Measurements from ENCODE around the gene SMG6.

The SMG6 gene

DNA sequence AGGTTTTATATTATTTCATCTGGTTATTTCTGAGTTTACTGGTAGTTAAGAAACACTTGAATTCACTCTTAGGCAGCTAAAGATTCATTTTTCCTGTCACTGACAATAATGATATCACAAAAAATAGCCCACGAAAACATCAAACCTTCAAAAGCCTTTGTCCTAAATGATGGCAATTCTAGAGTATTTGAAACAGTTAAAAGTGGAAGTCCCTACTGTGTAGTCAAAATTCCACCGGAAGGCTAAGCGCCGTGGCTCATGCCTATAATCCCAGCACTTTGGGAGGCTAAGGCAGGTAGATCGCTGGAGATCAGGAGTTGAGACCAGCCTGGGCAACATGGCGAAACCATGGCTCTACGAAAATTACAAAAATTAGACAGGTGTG, 145.2 kb downstream of the SMG6 start:
- Histone ChIP-seq H3K79me1 (ENCODE audit: low read length) (no peaks in the 10 kb centered on the region), H3K4ac (ENCODE audit: low read depth, low read length) (no peak overlapping the region), H3K27ac (ENCODE audit: low read depth, low read length) (no peak overlapping the region), H3K4me3 (ENCODE audit: low read length) (no peak overlapping the region), H3K18ac (ENCODE audit: low read length) (no peak overlapping the region), H4K5ac (ENCODE audit: low read length) (no peak overlapping the region), H3K9ac (ENCODE audit: low read length) (no peak overlapping the region), H2BK5ac (ENCODE audit: low read length) (no peak overlapping the region), H2AK5ac (ENCODE audit: low read length) (no peak overlapping the region), H4K8ac (ENCODE audit: low read depth, low read length) (no peak overlapping the region), H3K79me2 (ENCODE audit: control insufficient read depth, insufficient read depth, low read length) (no peaks in the 10 kb centered on the region), H3K36me3 (ENCODE audit: control insufficient read depth, insufficient read depth, low read length) (no peaks in the 10 kb centered on the region), H3K23ac (ENCODE audit: low read length) (no peak overlapping the region), H3K56ac (ENCODE audit: low read length) (no peak overlapping the region), H3K27me3 (ENCODE audit: insufficient read depth, low read length, poor library complexity) (no peaks in the 10 kb centered on the region), H3K4me2 (ENCODE audit: low read length) (no peak overlapping the region), H2BK120ac (ENCODE audit: low read depth, low read length) (no peak overlapping the region), H2BK15ac (replicated peaks; ENCODE audit: low read depth) (no peak overlapping the region), H3K4me1 (ENCODE audit: control insufficient read depth, low read depth, low read length) (no peaks in the 10 kb centered on the region)
- no CpG with 5 or more reads among the region's 7 CpGs for WGBS (ENCODE audit: extremely low coverage, insufficient coverage, low lambda C conversion rate)
- DNase-seq = no peak

DNA sequence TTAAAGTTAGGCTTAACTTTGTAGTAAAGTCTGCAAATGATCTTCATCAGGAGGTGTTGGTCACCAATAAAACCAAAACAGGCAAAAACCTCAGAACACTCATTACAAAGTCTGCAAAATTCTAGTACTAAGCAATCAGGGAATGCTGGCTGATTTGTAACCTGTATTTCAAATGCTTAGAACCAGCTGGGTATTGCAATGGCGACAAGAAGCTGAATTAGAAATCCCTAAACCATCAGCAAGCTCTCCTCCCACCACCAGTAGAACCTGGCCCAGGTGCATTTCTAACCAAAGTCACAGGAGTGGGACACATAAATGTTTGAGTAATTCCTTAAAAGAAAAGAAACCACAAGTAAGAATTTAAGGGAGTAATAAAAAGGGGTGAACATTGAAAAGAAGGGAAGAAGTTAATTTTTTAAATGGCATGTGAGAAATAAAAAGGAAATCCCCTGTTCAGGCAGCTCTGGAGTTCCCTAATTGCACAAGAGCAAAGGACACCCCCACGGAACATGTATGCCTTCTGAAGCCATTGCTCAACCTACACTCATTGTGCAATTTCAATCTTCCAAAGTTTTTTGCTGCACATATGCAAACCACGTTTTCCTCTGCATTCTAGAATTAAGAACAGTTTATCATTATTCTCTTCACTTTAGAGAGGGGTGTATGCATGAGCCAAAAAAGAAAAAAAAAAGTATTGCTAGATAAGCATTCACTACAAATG, 145.8 kb downstream of the SMG6 start:
- no peaks in the 10 kb centered on the region for H3K36me3 ChIP-seq (ENCODE audit: control insufficient read depth, insufficient read depth, low read length)

DNA sequence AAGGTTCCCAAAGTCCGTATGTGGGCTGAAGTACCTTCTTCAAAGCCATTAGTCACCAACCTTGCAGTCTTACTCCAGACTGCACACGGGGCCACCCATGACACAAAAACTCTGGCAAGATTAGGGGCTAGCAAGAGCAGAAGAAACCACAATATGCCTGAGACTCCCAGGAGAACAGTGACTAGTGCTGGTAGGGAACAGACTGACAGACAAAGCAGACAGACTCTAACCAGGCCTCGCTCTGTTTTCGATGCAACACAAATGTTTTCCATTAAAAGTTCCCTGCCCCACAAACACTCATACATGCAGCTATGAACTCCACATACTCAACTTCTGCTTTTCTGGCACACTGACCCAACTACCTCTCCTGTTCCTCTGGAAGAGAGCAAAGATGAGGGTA, 146.5 kb downstream of the SMG6 start:
- no peak for DNase-seq
- H3K79me1 ChIP-seq (ENCODE audit: low read length) = no peaks in the 10 kb centered on the region

More for the DNA sequence above, 145.8 kb downstream of the SMG6 start:
- no peak overlapping the region for H4K5ac ChIP-seq (ENCODE audit: low read length)
- H3K56ac ChIP-seq (ENCODE audit: low read length) = no peak overlapping the region
- WGBS (ENCODE audit: extremely low coverage, insufficient coverage, low lambda C conversion rate) = no CpG with 5 or more reads among the region's 3 CpGs
- H3K23ac ChIP-seq (ENCODE audit: low read length) = no peak overlapping the region
- no peak overlapping the region for H3K4me2 ChIP-seq (ENCODE audit: low read length)
- no peaks in the 10 kb centered on the region for H3K4me1 ChIP-seq (ENCODE audit: control insufficient read depth, low read depth, low read length)
- no peaks in the 10 kb centered on the region for H3K79me1 ChIP-seq (ENCODE audit: low read length)
- no peak overlapping the region for H3K4me3 ChIP-seq (ENCODE audit: low read length)
- no peak overlapping the region for H2BK15ac ChIP-seq (replicated peaks; ENCODE audit: low read depth)
- no peak overlapping the region for H3K9ac ChIP-seq (ENCODE audit: low read length)
- no peak overlapping the region for H3K18ac ChIP-seq (ENCODE audit: low read length)
- H3K4ac ChIP-seq (ENCODE audit: low read depth, low read length) = no peak overlapping the region
- H3K27ac ChIP-seq (ENCODE audit: low read depth, low read length) = no peak overlapping the region
- no peak overlapping the region for H4K8ac ChIP-seq (ENCODE audit: low read depth, low read length)
- H3K79me2 ChIP-seq (ENCODE audit: control insufficient read depth, insufficient read depth, low read length) = no peaks in the 10 kb centered on the region
- no peak overlapping the region for H2BK120ac ChIP-seq (ENCODE audit: low read depth, low read length)
- no peak for DNase-seq
- no peaks in the 10 kb centered on the region for H3K27me3 ChIP-seq (ENCODE audit: insufficient read depth, low read length, poor library complexity)
- no peak overlapping the region for H2BK5ac ChIP-seq (ENCODE audit: low read length)
- H2AK5ac ChIP-seq (ENCODE audit: low read length) = no peak overlapping the region

DNA sequence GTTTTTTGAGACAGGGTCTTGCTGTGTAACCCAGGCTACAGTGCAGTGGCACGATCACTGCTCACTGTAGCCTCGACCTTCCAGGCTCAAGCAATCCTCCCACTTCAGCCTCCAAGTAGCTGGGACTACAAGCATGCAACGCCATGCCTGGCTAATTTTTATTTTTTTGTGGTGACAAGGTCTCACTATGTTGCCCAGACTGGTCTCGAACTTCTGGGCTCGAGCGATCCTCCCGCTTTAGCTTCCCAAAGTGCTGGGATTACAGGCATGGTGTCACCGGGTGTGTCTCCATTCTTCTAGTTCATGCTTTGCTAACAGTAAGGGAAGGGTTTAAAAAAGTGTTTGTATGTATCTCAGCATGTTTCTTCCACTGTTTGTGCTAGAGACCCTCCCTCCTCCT, 146.9 kb downstream of the SMG6 start:
- no peak overlapping the region for H3K18ac ChIP-seq (ENCODE audit: low read length)
- no peak overlapping the region for H2BK5ac ChIP-seq (ENCODE audit: low read length)
- no CpG with 5 or more reads among the region's 8 CpGs for WGBS (ENCODE audit: extremely low coverage, insufficient coverage, low lambda C conversion rate)
- H3K36me3 ChIP-seq (ENCODE audit: control insufficient read depth, insufficient read depth, low read length) = no peaks in the 10 kb centered on the region
- no peak overlapping the region for H2AK5ac ChIP-seq (ENCODE audit: low read length)
- no peaks in the 10 kb centered on the region for H3K4me1 ChIP-seq (ENCODE audit: control insufficient read depth, low read depth, low read length)
- H4K8ac ChIP-seq (ENCODE audit: low read depth, low read length) = no peak overlapping the region
- H2BK15ac ChIP-seq (replicated peaks; ENCODE audit: low read depth) = no peak overlapping the region
- H3K56ac ChIP-seq (ENCODE audit: low read length) = no peak overlapping the region
- H3K27ac ChIP-seq (ENCODE audit: low read depth, low read length) = no peak overlapping the region
- no peak overlapping the region for H3K9ac ChIP-seq (ENCODE audit: low read length)
- H3K79me2 ChIP-seq (ENCODE audit: control insufficient read depth, insufficient read depth, low read length) = no peaks in the 10 kb centered on the region
- H3K27me3 ChIP-seq (ENCODE audit: insufficient read depth, low read length, poor library complexity) = no peaks in the 10 kb centered on the region
- H3K4ac ChIP-seq (ENCODE audit: low read depth, low read length) = no peak overlapping the region
- no peak overlapping the region for H3K4me3 ChIP-seq (ENCODE audit: low read length)
- no peak overlapping the region for H3K23ac ChIP-seq (ENCODE audit: low read length)
- H4K5ac ChIP-seq (ENCODE audit: low read length) = no peak overlapping the region
- H2BK120ac ChIP-seq (ENCODE audit: low read depth, low read length) = no peak overlapping the region
- H3K4me2 ChIP-seq (ENCODE audit: low read length) = no peak overlapping the region
- no peaks in the 10 kb centered on the region for H3K79me1 ChIP-seq (ENCODE audit: low read length)
- DNase-seq = no peak

More for the DNA sequence above, 146.5 kb downstream of the SMG6 start:
- Histone ChIP-seq H3K4me1 (ENCODE audit: control insufficient read depth, low read depth, low read length) (no peaks in the 10 kb centered on the region), H2AK5ac (ENCODE audit: low read length) (no peak overlapping the region), H3K4me3 (ENCODE audit: low read length) (no peak overlapping the region), H2BK5ac (ENCODE audit: low read length) (no peak overlapping the region), H3K9ac (ENCODE audit: low read length) (no peak overlapping the region), H2BK120ac (ENCODE audit: low read depth, low read length) (no peak overlapping the region), H3K36me3 (ENCODE audit: control insufficient read depth, insufficient read depth, low read length) (no peaks in the 10 kb centered on the region), H4K8ac (ENCODE audit: low read depth, low read length) (no peak overlapping the region), H3K18ac (ENCODE audit: low read length) (no peak overlapping the region), H2BK15ac (replicated peaks; ENCODE audit: low read depth) (no peak overlapping the region), H3K4ac (ENCODE audit: low read depth, low read length) (no peak overlapping the region), H3K23ac (ENCODE audit: low read length) (no peak overlapping the region), H3K79me2 (ENCODE audit: control insufficient read depth, insufficient read depth, low read length) (no peaks in the 10 kb centered on the region), H3K4me2 (ENCODE audit: low read length) (no peak overlapping the region), H3K56ac (ENCODE audit: low read length) (no peak overlapping the region), H3K27ac (ENCODE audit: low read depth, low read length) (no peak overlapping the region), H3K27me3 (ENCODE audit: insufficient read depth, low read length, poor library complexity) (no peaks in the 10 kb centered on the region), H4K5ac (ENCODE audit: low read length) (no peak overlapping the region)
- no CpG with 5 or more reads among the region's 4 CpGs for WGBS (ENCODE audit: extremely low coverage, insufficient coverage, low lambda C conversion rate)

DNA sequence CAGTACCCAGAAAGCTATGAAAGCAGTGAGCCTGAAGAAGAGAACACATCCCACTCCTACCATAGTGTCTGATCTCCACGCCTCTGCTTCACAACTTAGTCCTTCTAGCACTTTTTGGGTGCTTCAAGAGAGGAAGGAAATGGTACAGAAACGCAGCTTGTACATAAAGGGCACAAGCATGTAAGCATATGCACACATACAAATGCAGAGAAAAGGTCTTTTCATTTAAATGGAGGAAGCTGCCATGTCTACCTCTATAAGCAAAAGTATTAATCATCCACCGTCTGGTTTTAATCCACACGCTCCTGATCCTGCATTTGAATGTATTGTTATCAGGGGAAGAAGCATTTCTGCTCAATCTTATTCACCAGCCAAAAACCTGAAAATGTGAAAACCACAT, 148.0 kb downstream of the SMG6 start:
- no peak overlapping the region for H3K23ac ChIP-seq (ENCODE audit: low read length)

More for the DNA sequence above, 148.0 kb downstream of the SMG6 start:
- Histone ChIP-seq H3K36me3 (ENCODE audit: control insufficient read depth, insufficient read depth, low read length) (no peaks in the 10 kb centered on the region), H3K27me3 (ENCODE audit: insufficient read depth, low read length, poor library complexity) (no peaks in the 10 kb centered on the region), H2BK120ac (ENCODE audit: low read depth, low read length) (no peak overlapping the region), H4K8ac (ENCODE audit: low read depth, low read length) (no peak overlapping the region), H3K18ac (ENCODE audit: low read length) (no peak overlapping the region), H3K79me1 (ENCODE audit: low read length) (no peaks in the 10 kb centered on the region), H3K79me2 (ENCODE audit: control insufficient read depth, insufficient read depth, low read length) (no peaks in the 10 kb centered on the region), H3K56ac (ENCODE audit: low read length) (no peak overlapping the region), H3K4me1 (ENCODE audit: control insufficient read depth, low read depth, low read length) (no peaks in the 10 kb centered on the region), H3K9ac (ENCODE audit: low read length) (no peak overlapping the region), H3K27ac (ENCODE audit: low read depth, low read length) (no peak overlapping the region), H2BK5ac (ENCODE audit: low read length) (no peak overlapping the region), H2AK5ac (ENCODE audit: low read length) (no peak overlapping the region), H3K4ac (ENCODE audit: low read depth, low read length) (no peak overlapping the region), H3K4me2 (ENCODE audit: low read length) (no peak overlapping the region), H3K4me3 (ENCODE audit: low read length) (no peak overlapping the region), H4K5ac (ENCODE audit: low read length) (no peak overlapping the region), H2BK15ac (replicated peaks; ENCODE audit: low read depth) (no peak overlapping the region)
- WGBS (ENCODE audit: extremely low coverage, insufficient coverage, low lambda C conversion rate) = no CpG with 5 or more reads among the region's 4 CpGs
- DNase-seq = no peak

All from mesendoderm (in vitro differentiated cells).